GM19043 (cell line): Measurements from ENCODE around the gene ABCC1.
"Not testable (repeated sequence)": the region's sequence is repeated elsewhere in the genome, so short reads cannot be mapped to it uniquely, and the experiment has no call there.

Source experiments
- ATAC-seq: cut with Tn5 transposase; IDR thresholded peaks from one replicate; pipeline ENCODE4 v1.9.1; 2021; ENCODE audit warnings: low read depth; ENCODE audit not compliant: unreplicated experiment

ABCC1 gene

GRCh38 chr16:16127469-16128116, 178.2 kb downstream of the ABCC1 start:
- ATAC-seq = no peak

- no peak for ATAC-seq
Measured at GRCh38 chr16:16131204-16131603, 181.8 kb downstream of the ABCC1 start.

- ATAC-seq = no peak
Measured at GRCh38 chr16:16131659-16132058, 182.2 kb downstream of the ABCC1 start.

- no peak for ATAC-seq
Measured at GRCh38 chr16:16133943-16134604, 184.7 kb downstream of the ABCC1 start.

GRCh38 chr16:16136588-16136987, 187.2 kb downstream of the ABCC1 start:
- no peak for ATAC-seq

- ATAC-seq = no peak
Measured at GRCh38 chr16:16137110-16137509, 187.7 kb downstream of the ABCC1 start.

GRCh38 chr16:16138034-16138635, 188.7 kb downstream of the ABCC1 start:
- no peak for ATAC-seq

- ATAC-seq = no peak
Measured at GRCh38 chr16:16139061-16139460, 189.6 kb downstream of the ABCC1 start.

- no peak for ATAC-seq
Measured at GRCh38 chr16:16139806-16140205, 190.4 kb downstream of the ABCC1 start.

- no peak for ATAC-seq
Measured at GRCh38 chr16:16140537-16140936, 191.1 kb downstream of the ABCC1 start.

- no peak for ATAC-seq
Measured at GRCh38 chr16:16141141-16141540, 191.7 kb downstream of the ABCC1 start.

- ATAC-seq = no peak
Measured at GRCh38 chr16:16141784-16142396, 192.5 kb downstream of the ABCC1 start.

- no peak for ATAC-seq
Measured at GRCh38 chr16:16143038-16143763, 193.8 kb downstream of the ABCC1 start.

GRCh38 chr16:16143931-16144330, 194.5 kb downstream of the ABCC1 start:
- ATAC-seq = no peak

GRCh38 chr16:16144416-16144815, 195.0 kb downstream of the ABCC1 start:
- no peak for ATAC-seq

- no peak for ATAC-seq
Measured at GRCh38 chr16:16145286-16145685, 195.9 kb downstream of the ABCC1 start.

- ATAC-seq = no peak
Measured at GRCh38 chr16:16146380-16147315, 197.2 kb downstream of the ABCC1 start.

GRCh38 chr16:16147316-16147999, 198.0 kb downstream of the ABCC1 start:
- no peak for ATAC-seq

GRCh38 chr16:16148000-16148599, 198.7 kb downstream of the ABCC1 start:
- ATAC-seq = not testable (repeated sequence)
